SK-N-SH (cell line): Measurements from ENCODE around the gene PCNA.

ENCODE experiments used
- CTCF ChIP-seq: fragments of 200-600 bp; sonication (generic); IDR thresholded peaks from 2 replicates; pipeline ENCODE4 v1.6.1; 2017; ENCODE audit warnings: antibody characterized with exemption, mild to moderate bottlenecking, moderate library complexity
- ELF1 ChIP-seq: IDR thresholded peaks from 2 replicates; pipeline ENCODE4 v1.4.0; 2012
- EP300 ChIP-seq, 2 experiments: IDR thresholded peaks; 2 replicates each; pipeline versions ENCODE4 v1.4.0 to v1.6.1; 2012; ENCODE audit warnings: borderline replicate concordance in 1 of 2, low read depth in 1 of 2, low read length in 1 of 2
- EZH2phosphoT487 ChIP-seq: fragments of 200-600 bp; sonication (generic); IDR thresholded peaks from 2 replicates; pipeline ENCODE4 v1.6.1; 2017; ENCODE audit warnings: low read depth, mixed run types, mild to moderate bottlenecking, antibody characterized with exemption, moderate library complexity, borderline replicate concordance
- GABPA ChIP-seq: IDR thresholded peaks from 2 replicates; pipeline ENCODE4 v1.4.0; 2012; ENCODE audit warnings: low read depth, mild to moderate bottlenecking
- JUND ChIP-seq: IDR thresholded peaks from 2 replicates; pipeline ENCODE4 v1.4.0; 2012
- MAX ChIP-seq: IDR thresholded peaks from 2 replicates; pipeline ENCODE4 v1.4.0; 2012; ENCODE audit warnings: low read depth
- MEF2A ChIP-seq: IDR thresholded peaks from 2 replicates; pipeline ENCODE4 v1.4.0; 2012; ENCODE audit warnings: low read depth, borderline replicate concordance
- NRF1 ChIP-seq: IDR thresholded peaks from 2 replicates; pipeline ENCODE4 v1.6.1; 2012; ENCODE audit warnings: low read depth, mild to moderate bottlenecking, low read length
- RAD21 ChIP-seq: IDR thresholded peaks from 2 replicates; pipeline ENCODE4 v1.6.1; 2012; ENCODE audit warnings: mild to moderate bottlenecking, low read length
- REST ChIP-seq: IDR thresholded peaks from 2 replicates; pipeline ENCODE4 v1.6.1; 2012; ENCODE audit warnings: mild to moderate bottlenecking, low read depth, low read length, moderate library complexity
- TAF1 ChIP-seq: IDR thresholded peaks from 2 replicates; pipeline ENCODE4 v1.6.1; 2012; ENCODE audit warnings: low read depth, mild to moderate bottlenecking, low read length, moderate library complexity, borderline replicate concordance
- YY1 ChIP-seq: IDR thresholded peaks from 2 replicates; pipeline ENCODE4 v1.4.0; 2012; ENCODE audit warnings: low read depth, mild to moderate bottlenecking

GRCh38 chr20:5135363-5136012 lies 15.7 kb upstream of the PCNA start:
- TF ChIP-seq MEF2A (no peak), CTCF (no peak), EP300 (IDR thresholded peaks at IDR 0.05; ENCODE audit: borderline replicate concordance in 1 of 2, low read depth in 1 of 2, low read length in 1 of 2) (no peak), TAF1 (no peak), RAD21 (no peak), EZH2phosphoT487 (no peak), GABPA (no peak), YY1 (no peak), NRF1 (no peak), JUND (no peak), ELF1 (no peak), REST (no peak), MAX (no peak)
